Measurements from ENCODE around the gene PCSK5.

DNA sequence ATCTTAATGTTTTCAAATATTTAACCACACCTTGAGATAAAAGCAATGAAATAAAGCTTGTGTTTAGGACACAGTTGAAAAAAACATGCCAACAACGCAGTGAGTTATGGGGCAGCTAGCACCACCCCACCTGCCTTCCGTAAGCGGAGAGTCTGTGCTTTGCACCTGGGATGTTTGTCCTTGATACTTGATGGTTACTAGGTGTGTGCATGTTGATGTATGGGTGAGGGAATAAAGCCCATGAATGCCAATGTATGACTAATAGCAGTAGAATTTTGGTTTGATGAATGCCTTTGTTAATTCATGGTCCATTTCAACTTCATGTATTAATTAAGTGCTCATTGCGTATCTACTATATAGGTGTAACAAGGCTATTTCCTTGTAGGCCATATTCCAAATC is 74.0 kb downstream of the PCSK5 start:
- TF ChIP-seq POLR2A (IDR thresholded peaks at IDR 0.05; ENCODE audit: low read length) (no peak), GATA1 (IDR thresholded peaks at IDR 0.05; ENCODE audit: low read depth, low read length) (no peak)
